HTERT RPE-1 (cell line): ENCODE data around the gene C1orf50.

Experiments
- in situ Hi-C: fragments of 300-500 bp; cut with MboI; formaldehyde crosslinking; loops from 4 replicates; pipeline ENCODE4 v1.14.3; 2020; ENCODE audit warnings: low sequenced_read_pairs

Gene C1orf50

DNA sequence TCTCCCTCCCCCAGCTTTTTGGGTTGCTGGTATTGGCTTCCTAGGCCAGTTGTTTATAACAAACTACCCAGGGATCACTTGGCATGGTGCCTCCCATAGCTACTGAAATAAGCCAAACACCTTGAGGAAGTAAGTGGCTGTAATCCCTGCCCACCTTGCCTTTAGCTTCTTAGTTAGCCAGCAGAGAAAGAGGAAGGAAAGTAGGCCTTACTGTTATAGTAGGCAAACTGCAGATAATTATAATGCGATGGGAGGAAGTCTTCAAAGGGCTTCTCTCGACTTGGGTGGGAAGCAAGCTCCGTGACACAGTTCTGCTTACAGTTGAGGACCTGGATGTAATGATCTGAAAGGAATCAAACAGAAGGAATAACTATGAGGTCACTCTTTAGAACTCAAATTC is 8.4 kb upstream of the C1orf50 start:
- in situ Hi-C loops, result no loop called here

DNA sequence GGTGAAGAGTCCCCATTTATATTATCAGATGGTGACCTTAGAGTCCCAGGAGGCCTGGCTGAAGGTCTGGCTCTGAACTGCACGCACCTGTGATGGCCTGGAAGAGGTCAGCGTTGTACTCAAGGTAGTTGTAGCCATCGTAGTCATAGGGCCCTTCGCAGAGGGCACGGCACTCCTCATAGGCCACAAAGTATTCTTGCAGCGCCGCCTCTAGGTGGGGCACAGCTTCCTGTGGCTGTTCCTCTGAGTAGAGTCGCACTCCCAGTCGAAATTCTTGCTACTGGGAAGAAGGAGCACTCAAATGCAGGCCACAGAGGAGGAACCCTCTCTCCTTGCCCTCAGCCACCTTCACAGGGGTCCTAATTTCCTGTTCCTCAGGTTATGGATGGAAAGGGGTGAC is 7.9 kb upstream of the C1orf50 start:
- in situ Hi-C loops, result no loop called here

DNA sequence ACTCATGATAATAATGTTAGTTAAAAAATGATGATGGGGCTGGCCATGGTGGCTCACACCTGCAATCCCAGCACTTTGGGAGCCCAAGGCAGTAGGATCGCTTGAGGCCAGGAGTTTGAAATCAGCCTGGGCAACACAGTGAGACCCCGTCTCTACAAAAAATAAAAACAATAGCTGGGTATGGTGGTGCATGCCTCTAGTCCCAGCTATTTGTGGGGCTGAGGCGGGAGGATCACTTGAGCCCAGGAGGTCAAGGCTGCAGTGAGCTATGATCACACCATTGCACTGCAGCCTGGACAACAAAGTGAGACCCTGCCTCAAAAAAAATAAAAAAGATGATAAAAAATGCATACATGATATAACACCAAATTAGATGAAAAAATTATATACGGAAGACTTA is 5.5 kb upstream of the C1orf50 start:
- in situ Hi-C loops, result no loop called here

DNA sequence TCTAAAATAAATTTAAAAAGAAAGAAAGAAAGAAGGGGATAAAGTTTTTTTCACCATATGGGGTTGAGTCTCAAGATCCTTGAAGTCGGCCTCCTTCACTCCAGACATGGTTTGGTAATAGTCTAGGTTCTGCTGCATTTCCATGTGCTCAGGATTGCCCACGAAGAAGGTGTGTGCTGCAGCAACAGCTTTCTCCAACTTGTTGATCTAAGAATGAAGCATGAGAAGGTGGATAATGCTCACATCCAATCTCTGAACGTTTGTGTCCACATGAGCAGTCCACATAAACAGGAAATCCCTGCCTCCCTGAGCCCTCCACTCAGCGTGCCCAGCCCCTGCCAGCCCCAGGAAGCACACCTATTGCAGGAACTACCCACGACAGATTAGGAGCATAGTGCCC is 4.8 kb upstream of the C1orf50 start:
- in situ Hi-C loops, result no loop called here

DNA sequence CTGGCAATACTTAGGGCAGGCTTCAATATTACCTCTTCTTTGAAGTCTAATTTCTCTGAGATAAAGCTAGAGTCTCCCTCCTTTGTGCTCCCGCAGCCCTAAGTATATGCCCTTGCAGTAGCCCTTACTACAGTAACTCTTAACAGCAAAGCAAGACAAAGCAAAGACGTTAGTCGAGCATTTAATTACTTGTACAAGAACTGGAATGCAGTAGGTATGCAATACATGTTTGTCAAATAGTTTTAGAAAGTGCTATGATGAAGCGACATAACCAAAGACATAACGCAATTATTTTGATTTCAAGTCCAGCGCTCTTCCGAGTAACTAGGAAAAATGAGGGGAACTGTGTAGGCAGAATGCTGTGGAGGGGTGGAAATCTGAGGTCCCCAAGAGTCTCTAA is 1.8 kb upstream of the C1orf50 start:
- in situ Hi-C loops, result no loop called here

DNA sequence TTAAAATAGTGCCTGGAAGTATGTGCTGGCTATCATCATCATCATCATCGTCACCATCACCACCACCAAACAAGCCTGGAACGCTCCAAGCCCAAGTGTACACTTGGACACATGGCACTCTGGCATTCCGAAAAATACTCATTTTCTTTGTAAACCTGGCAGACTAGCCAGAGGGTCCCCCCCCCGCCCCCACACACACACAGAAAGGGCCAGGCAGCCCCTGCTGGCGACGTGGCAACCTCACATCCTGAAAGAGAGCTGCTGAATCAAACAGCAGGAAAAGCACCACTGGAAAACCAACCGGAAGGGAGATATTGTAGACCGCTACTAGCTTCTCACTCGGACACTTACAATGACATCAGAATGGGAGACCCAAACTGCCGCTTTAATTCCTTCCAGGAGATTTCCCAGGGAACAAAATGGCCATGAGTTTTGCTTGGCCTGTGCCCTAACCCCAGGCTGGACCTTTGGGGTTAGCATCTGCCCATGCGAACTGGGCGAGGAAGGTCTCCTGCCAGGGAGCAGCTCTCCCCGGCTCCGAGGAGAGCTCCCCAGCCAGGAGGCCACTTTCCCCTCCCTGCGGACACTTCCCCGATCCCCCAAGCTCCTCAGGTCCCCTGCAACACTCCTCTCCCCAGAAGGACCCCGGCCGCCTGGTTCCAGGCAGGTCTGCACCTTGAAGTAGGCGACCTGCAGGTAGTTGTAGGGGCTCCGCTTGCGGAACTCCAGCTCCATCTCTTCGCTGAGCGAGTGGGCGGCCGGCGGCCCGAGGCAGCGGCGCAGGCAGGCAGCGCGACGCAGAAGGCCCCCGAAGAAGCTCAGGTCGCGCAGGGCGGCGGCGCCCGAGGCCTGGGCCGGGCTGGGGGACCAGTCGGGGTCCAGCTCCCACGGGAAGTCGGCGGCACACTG is 963 bp upstream of the C1orf50 start:
- in situ Hi-C loops, result no loop called here

DNA sequence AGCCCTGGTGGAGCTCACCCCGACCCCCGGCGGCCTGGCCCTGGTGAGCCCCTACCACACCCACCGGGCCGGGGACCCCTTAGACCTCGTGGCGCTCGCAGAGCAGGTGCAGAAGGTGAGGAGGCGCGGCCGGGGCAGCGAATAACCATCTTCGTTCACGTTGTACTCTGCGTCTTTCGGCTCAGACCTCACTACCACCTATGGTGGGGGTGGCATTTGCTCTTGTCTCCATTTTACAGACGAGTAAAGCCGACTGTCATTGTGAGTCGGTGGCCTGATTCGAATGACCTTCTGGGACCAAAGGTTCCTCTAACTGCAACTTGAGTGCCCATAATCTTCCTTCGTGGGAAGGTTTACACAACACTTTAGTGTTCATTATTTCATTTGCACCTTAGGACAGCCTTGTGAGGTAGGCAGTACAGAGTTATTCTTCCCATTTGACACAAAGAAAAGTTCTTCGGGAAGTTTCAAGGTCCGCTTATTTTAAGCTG is 506 bp downstream of the C1orf50 start:
- in situ Hi-C loops, result no loop called here

DNA sequence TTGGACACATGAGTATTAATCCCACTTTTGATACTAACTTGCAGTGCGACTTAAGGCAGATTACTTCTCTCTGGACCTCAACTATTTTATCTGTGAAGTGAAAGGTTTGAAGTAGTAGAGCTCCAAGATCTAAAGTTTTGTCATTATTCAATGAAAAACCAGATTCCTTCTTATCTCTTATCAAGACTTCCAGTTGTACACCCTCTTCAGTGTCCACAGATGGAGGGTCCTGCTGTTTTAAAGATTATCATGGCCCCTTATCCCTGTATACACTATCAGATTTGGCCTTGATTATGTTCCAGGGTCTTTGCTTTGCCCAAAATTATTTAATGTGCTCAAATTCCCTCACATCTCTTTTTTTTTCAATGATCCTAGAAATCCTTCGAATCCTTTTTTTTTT is 1.1 kb downstream of the C1orf50 start:
- in situ Hi-C loops, result no loop called here

DNA sequence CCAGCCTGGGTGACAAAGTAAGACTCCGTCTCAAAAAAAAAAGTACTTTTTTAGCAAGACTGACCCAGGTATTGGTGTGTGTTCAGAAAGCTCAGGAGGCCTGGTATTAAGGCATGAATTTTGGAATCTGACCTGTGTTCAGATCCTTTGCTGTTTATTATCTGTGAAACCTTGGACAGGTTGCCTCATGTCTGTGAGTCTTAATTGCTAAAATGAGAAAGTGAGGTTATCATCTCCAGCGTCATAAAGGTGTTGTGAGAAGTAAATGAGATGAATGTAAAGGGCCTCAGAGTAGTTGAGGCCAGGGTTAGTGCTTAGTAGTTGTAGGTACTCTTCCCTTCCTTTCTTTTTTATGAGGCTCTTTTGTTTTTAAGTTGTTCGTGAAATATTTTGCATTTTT is 2.8 kb downstream of the C1orf50 start:
- in situ Hi-C loops, result no loop called here

DNA sequence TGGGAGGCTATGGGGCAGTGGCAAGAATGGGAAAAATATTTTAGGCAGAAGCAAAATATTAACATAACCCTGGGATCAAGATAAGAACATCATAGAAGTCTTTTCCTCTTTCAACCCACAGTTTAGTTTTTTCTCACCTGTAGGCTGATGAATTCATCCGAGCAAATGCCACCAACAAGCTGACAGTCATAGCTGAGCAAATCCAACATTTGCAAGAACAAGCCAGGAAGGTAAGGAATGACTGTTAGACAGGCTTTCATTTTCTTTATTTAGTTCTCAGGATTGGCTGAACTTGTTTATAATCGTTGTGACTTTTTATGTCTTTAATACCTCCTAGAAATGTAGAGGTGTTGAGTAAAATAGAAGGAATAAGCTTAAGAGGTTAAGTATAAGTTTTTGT is 6.4 kb downstream of the C1orf50 start:
- in situ Hi-C loops, result no loop called here

DNA sequence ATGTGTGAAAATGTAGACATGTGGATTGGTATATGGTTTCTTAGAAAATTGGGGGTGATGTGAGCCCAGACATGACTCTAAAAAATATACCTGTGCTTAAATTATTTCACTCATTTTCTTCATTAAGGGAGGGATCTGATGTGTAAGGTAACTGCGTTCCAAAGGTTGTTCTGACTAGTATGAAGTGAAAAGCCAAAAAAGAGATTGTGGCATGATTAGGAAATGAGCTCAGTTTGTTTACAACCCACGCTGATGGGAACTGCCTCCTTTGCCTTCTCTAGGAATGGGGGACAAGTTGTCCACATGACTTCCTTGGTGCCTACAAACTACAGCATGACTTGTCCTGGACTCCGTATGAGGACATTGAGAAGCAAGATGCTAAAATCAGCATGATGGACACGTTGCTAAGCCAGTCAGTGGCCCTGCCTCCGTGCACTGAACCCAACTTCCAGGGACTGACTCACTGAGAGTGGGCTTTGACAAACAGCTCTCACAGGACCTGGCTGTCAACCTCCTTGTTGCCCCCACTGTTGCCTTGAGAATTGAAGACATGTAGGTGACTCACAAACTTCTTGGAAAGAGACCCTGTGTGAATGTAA is 8.0 kb downstream of the C1orf50 start:
- in situ Hi-C loops, result no loop called here

DNA sequence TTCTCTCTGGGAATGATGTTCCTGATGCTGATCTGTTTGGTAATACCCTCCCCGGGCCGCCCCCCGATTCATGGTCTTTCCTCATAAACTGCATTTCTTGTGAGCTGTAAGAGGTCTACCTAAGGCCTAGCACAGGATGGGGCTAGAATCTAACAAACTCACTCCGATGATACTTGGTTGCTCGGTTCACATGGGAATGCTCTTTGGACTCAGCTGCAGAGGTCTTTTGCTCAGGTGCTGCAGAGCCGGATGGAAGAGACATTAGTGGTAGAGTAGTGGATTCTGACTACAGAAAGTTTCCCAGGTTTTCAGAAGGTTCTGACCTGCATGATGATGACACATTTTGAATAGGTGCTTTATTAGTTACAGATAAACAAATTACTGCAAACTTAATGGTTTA is 9.5 kb downstream of the C1orf50 start:
- in situ Hi-C loops, result no loop called here

DNA sequence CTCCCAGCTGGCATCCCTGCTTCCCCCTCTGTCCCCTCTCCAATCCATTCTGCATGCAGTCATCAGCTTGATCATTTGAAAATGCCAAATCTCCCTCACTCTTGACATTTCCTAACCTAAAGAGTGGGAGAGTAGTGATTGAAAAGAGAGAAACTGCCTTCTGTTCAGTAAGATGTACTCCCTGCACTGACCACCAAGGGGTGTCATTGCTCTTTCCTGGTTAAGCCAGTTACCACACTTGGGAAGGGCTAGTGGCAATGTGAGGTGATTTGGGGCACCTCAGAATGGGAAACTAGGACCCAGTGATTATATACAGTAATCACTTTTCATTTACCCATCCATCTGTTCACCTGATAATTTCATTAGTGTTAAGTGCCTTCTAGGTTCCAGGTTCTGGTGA is 10.8 kb downstream of the C1orf50 start:
- in situ Hi-C loops, result no loop called here

DNA sequence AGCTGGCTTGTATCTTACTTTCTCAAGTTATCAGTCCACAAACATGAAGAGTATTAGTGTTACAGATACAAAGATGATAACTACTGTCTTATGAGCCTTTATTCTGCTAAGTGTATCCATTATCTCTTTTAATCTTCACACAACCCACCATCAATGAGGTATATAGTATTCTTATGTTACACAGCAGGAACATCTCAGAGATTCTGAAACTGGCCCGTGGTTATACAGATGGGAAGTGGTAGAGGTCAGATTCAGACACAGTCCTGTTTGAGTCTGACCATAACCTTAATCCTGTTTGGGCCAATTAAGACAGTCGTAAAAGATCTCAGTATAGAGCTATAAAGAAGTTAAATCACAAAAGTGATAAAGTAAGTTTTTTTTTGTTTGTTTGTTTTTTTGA is 12.7 kb downstream of the C1orf50 start:
- in situ Hi-C loops, result no loop called here

DNA sequence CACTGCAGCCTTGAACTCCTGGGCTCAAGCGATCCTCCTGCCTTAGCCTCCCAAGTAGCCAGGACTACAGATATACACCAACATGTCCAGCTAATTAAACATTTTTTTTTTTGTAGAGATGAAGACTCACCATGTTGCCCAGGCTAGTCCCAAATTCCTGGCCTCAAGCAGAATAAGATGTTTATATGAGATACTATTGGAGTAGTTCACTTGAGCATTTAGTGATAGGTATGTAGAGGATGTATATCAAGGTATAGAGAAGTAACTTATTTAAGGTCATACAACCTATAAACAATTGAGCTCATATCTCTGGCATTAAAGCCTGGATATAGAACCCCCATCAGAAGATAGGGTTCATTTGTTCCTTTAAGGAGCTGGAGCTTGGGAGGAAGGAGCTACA is 13.1 kb downstream of the C1orf50 start:
- in situ Hi-C loops, result no loop called here

DNA sequence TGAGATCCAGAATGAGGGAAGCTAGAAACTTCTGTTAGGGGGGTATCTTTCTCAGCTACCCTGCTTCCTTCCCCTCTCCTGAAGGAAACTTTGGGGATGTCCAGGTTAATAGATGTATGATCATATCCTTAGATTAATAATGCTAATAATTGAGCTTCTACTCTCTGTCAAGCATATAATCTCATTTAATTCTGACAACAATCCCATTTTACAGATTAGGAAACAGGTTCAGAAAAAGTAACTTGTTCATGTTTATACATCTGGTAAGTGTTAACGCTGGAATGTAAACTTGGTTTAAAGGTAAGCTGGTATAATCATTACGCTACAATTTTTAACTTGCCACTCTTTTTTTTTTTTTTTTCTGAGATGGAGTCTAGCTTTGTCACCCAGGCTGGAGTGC is 16.0 kb downstream of the C1orf50 start:
- in situ Hi-C loops, result no loop called here

DNA sequence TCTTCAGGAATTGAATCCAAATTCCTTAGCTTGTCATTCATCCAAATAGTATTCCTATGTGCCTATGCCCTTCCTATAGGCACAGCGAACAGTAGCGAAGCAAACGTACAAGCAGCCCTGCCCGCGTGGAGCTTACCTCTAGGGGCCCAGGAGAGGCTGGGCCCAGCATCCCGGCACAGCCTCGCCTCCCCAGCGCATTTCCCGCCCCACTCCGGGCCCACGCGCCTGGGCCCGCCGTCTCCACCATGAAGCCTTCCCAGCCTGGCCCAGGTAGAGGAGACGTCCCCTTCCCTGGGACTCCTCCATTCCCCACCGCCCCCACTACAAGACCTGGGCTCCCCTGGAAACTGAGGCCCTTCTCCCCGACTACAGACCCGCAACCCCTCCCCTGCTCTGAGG is 17.5 kb downstream of the C1orf50 start:
- in situ Hi-C loops, result no loop called here

DNA sequence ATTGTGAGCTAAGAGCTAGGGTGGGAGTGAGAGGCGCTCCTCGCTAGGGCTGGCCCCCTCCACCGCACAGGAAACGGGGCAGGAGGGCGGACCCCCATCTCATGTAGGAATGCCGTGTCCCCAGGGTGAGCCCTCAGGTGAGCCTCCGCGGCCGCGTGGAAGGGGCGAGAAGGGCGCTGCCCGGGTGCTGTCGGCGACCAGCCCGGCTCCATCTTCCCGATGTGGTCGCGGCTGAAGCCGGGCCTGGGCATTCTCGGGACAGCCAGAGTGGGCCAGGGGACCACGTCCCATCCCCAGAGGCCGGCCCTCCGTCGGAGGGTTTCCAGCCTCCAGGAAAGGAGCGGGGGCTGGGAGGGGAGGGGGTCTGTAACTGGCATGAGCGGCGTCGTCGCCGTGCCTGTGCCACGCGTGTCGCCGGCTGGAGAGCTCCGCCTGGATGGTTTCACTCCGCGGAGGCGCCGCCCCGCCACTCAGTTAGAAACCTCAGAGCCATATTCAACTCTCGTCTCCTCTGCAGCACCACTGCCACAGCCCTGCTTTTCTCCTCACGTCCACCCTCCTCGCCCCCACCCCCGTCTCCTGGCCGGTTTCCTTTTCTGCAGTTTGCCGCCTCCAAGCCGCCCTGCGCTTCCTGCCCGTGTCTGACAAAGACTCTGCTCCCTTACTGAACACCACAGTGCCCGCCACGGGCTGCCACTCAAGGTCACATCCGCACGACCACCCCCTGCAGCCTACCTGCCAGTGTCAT is 18.1 kb downstream of the C1orf50 start, which contains the start of gene TMEM269:
Gene TMEM269 (plus strand): TSS at position 46 of the 748 bp plus-strand sequence. CDS start 4,903 bp downstream, outside the sequence.
- in situ Hi-C loops, result no loop called here

DNA sequence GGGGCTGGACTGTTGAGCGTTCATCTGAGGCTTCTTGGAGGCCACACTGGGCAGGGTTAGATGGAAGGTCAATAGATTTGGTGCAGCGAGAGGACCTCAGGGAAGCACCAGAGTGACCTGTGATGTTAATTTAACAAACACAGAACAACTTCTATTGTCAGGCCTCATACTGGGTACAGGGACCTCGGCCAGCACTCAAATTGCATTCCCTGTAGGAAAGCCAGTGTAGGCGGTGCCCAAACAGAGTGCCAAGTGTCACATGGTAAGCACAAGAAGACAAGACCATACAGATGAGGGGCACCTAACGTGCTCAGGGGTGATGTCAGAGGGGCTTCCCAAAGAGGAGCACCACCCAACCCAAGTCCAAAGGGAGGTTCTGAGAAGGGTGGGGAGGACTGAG is 19.0 kb downstream of the C1orf50 start:
- in situ Hi-C loops, result no loop called here

DNA sequence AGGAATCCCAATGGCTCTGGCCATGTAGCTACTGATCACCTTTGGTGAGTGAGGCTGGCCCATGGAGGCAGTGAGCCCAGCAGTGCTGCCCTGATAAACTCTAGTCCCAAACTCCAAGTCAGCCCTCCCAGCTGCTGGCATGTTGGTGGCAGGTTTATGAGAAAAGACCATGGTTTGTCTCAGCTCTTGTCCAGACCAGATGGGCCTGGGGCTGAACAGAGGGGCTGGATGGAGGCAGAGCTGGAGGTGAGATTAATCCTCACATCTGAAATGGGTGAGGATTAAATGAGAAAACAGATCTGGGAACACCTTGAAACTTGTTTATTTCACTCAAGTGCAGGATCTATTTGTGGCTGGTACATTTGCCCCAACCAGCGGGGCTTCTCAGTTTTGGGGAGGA is 21.0 kb downstream of the C1orf50 start:
- in situ Hi-C loops, result no loop called here

DNA sequence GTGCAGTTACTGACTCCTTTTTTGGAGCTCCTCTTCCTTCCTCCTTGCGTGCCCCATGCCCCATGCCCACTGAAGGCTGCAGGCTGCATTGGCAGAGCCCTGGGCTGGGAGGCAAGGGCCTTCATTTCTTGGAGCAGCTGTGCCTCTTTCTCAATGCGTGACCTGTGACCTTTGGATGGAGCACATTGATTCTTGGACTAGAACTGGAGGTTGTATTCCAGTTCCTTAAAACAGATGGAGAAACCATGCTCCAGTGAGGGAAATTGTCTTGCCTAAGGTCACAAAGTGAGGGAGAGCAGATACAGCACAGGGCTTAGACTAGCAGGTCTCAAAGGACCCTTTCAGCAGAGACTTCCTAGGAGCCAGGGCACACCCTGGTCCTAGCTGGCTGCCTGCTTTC is 26.8 kb downstream of the C1orf50 start:
- in situ Hi-C loops, result no loop called here

DNA sequence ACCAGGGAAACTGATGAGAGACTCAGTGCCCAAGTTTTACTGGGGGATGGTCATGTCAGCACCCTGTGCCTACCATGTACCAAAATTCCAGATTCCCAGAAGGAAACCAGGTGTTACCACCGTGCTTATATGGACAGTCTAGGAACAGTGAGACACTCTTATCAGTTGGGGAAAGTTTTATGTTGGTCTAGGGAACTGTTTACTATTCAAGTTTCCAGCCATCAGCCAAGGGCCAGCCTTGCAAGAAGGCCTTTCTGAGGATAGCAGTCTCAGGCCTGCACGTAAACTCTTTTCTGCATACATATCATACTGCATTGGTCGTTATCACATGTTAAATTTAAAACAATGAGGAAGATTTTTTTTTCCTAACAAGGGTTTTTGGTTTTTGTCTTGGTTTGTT is 30.4 kb downstream of the C1orf50 start:
- in situ Hi-C loops, result no loop called here
